Measurements from ENCODE around the gene ZSCAN9.

Gene ZSCAN9

GRCh38 chr6:28232785-28233184 is 7.7 kb downstream of the ZSCAN9 start:
- Histone ChIP-seq H3K4me1 (ENCODE audit: control insufficient read depth, insufficient read depth, low read length) (no peaks in the 10 kb centered on the region), H3K9me3 (ENCODE audit: control insufficient read depth, low read length) (no peaks in the 10 kb centered on the region), H3K4me3 (ENCODE audit: low read length) (no peak overlapping the region), H3K36me3 (ENCODE audit: control insufficient read depth, insufficient read depth, low read length) (peaks cover 9% of the 10 kb centered on the region), H3K9ac (ENCODE audit: low read length) (no peak overlapping the region), H3K27me3 (ENCODE audit: control insufficient read depth, insufficient read depth, low read length) (no peaks in the 10 kb centered on the region)

GRCh38 chr6:28235912-28236452 is 10.9 kb downstream of the ZSCAN9 start:
- Histone ChIP-seq H3K27me3 (ENCODE audit: control insufficient read depth, insufficient read depth, low read length) (no peaks in the 10 kb centered on the region), H3K9me3 (ENCODE audit: control insufficient read depth, low read length) (no peaks in the 10 kb centered on the region), H3K9ac (ENCODE audit: low read length) (no peak overlapping the region), H3K4me1 (ENCODE audit: control insufficient read depth, insufficient read depth, low read length) (no peaks in the 10 kb centered on the region), H3K4me3 (ENCODE audit: low read length) (no peak overlapping the region), H3K36me3 (ENCODE audit: control insufficient read depth, insufficient read depth, low read length) (peaks cover 6% of the 10 kb centered on the region)

DNA sequence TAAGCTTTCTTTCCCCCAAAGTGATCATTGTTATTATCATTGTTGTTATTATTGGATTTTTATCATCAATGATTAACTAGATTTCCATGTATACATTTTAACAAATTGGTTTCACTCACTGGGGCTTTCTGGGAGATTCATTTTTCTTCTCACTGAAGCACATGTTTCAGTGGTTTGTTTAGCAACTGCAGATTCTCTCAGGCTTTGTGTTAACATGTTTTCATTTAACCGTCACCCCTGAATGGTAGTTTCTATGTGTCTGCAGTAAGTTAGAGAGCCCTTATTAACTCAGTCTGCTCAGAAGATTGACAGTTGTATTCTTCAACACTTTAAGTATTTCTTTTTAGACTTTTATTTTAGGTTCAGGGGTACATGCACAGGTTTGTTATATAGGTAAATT is 14.6 kb downstream of the ZSCAN9 start:
- Histone ChIP-seq H3K4me3 (ENCODE audit: low read length) (no peak overlapping the region), H3K9me3 (ENCODE audit: control insufficient read depth, low read length) (no peaks in the 10 kb centered on the region), H3K9ac (ENCODE audit: low read length) (no peak overlapping the region), H3K27me3 (ENCODE audit: control insufficient read depth, insufficient read depth, low read length) (no peaks in the 10 kb centered on the region), H3K4me1 (ENCODE audit: control insufficient read depth, insufficient read depth, low read length) (no peaks in the 10 kb centered on the region), H3K36me3 (ENCODE audit: control insufficient read depth, insufficient read depth, low read length) (no peaks in the 10 kb centered on the region)

- no peak overlapping the region for H3K4me3 ChIP-seq (ENCODE audit: low read length)
- no peak overlapping the region for H3K9ac ChIP-seq (ENCODE audit: low read length)
- H3K9me3 ChIP-seq (ENCODE audit: control insufficient read depth, low read length): no peaks in the 10 kb centered on the region
- H3K4me1 ChIP-seq (ENCODE audit: control insufficient read depth, insufficient read depth, low read length): no peaks in the 10 kb centered on the region
- H3K27me3 ChIP-seq (ENCODE audit: control insufficient read depth, insufficient read depth, low read length): no peaks in the 10 kb centered on the region
- H3K36me3 ChIP-seq (ENCODE audit: control insufficient read depth, insufficient read depth, low read length): peaks cover 6% of the 10 kb centered on the region
Observed at GRCh38 chr6:28240471-28240870, 15.4 kb downstream of the ZSCAN9 start.

DNA sequence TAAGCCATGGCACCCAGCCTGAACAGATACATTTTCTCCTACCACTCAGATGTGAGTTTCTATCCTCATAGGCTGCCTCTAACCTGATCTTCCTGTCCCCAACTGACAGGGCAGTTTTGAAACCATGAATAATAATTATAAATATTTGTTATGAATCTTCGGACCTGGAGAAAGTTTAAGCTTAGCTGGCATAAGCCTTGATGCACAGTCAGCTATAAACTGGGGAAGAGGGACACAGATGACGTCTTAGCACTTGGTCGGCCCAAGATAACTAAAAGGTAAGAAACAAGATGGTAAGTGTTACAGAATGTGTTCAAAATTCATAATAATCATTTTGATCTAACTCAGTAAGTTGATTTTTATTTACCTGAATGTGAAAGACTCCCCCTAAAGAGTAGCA is 18.9 kb downstream of the ZSCAN9 start:
- Histone ChIP-seq H3K4me3 (ENCODE audit: low read length) (no peak overlapping the region), H3K27me3 (ENCODE audit: control insufficient read depth, insufficient read depth, low read length) (no peaks in the 10 kb centered on the region), H3K36me3 (ENCODE audit: control insufficient read depth, insufficient read depth, low read length) (peaks cover 6% of the 10 kb centered on the region)

GRCh38 chr6:28245206-28245941 is 20.3 kb downstream of the ZSCAN9 start:
- H3K9ac ChIP-seq (ENCODE audit: low read length): no peak overlapping the region
- peaks cover under 1% of the 10 kb centered on the region for H3K4me1 ChIP-seq (ENCODE audit: control insufficient read depth, insufficient read depth, low read length)
- H3K36me3 ChIP-seq (ENCODE audit: control insufficient read depth, insufficient read depth, low read length): peaks cover 6% of the 10 kb centered on the region
- no peaks in the 10 kb centered on the region for H3K27me3 ChIP-seq (ENCODE audit: control insufficient read depth, insufficient read depth, low read length)
- no peaks in the 10 kb centered on the region for H3K9me3 ChIP-seq (ENCODE audit: control insufficient read depth, low read length)
- no peak overlapping the region for H3K4me3 ChIP-seq (ENCODE audit: low read length)

More for the DNA sequence above, 18.9 kb downstream of the ZSCAN9 start:
- Histone ChIP-seq H3K4me1 (ENCODE audit: control insufficient read depth, insufficient read depth, low read length) (no peaks in the 10 kb centered on the region), H3K9ac (ENCODE audit: low read length) (no peak overlapping the region), H3K9me3 (ENCODE audit: control insufficient read depth, low read length) (no peaks in the 10 kb centered on the region)

- H3K27me3 ChIP-seq (ENCODE audit: control insufficient read depth, insufficient read depth, low read length): no peaks in the 10 kb centered on the region
- peaks cover 15% of the 10 kb centered on the region for H3K4me1 ChIP-seq (ENCODE audit: control insufficient read depth, insufficient read depth, low read length)
- no peaks in the 10 kb centered on the region for H3K9me3 ChIP-seq (ENCODE audit: control insufficient read depth, low read length)
- peaks cover 6% of the 10 kb centered on the region for H3K36me3 ChIP-seq (ENCODE audit: control insufficient read depth, insufficient read depth, low read length)
- no peak overlapping the region for H3K4me3 ChIP-seq (ENCODE audit: low read length)
- no peak overlapping the region for H3K9ac ChIP-seq (ENCODE audit: low read length)
Observed at GRCh38 chr6:28248916-28249315, 23.8 kb downstream of the ZSCAN9 start.

- no peaks in the 10 kb centered on the region for H3K36me3 ChIP-seq (ENCODE audit: control insufficient read depth, insufficient read depth, low read length)
- peaks cover 3% of the 10 kb centered on the region for H3K27me3 ChIP-seq (ENCODE audit: control insufficient read depth, insufficient read depth, low read length)
- H3K9me3 ChIP-seq (ENCODE audit: control insufficient read depth, low read length): no peaks in the 10 kb centered on the region
- peaks cover 15% of the 10 kb centered on the region for H3K4me1 ChIP-seq (ENCODE audit: control insufficient read depth, insufficient read depth, low read length)
- no peak overlapping the region for H3K9ac ChIP-seq (ENCODE audit: low read length)
- H3K4me3 ChIP-seq (ENCODE audit: low read length): no peak overlapping the region
Observed at GRCh38 chr6:28250747-28251146, 25.7 kb downstream of the ZSCAN9 start.

DNA sequence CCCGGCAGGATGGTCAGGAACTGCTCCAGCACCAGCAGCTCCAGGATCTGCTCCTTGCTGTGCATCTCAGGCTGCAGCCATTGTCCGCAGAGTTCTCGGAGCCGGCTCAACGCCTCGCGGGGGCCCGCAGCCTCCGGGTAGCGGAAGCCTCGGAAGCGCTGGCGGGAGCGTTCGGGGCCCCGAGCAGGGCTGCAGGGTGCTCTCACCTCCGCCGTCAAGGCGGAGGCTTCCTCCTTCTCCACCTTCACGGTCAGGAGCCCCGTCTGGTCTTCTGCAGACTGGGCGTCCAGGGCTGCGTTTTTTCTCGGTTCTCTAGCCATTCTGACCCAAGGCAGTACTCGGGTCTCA is 26.6 kb downstream of the ZSCAN9 start:
- Histone ChIP-seq H3K36me3 (ENCODE audit: control insufficient read depth, insufficient read depth, low read length) (no peaks in the 10 kb centered on the region), H3K9me3 (ENCODE audit: control insufficient read depth, low read length) (no peaks in the 10 kb centered on the region), H3K9ac (ENCODE audit: low read length) (peak overlapping the region; percentile 80), H3K4me3 (ENCODE audit: low read length) (peak overlapping the region; percentile 98), H3K27me3 (ENCODE audit: control insufficient read depth, insufficient read depth, low read length) (peaks cover 3% of the 10 kb centered on the region), H3K4me1 (ENCODE audit: control insufficient read depth, insufficient read depth, low read length) (peaks cover 15% of the 10 kb centered on the region)

DNA sequence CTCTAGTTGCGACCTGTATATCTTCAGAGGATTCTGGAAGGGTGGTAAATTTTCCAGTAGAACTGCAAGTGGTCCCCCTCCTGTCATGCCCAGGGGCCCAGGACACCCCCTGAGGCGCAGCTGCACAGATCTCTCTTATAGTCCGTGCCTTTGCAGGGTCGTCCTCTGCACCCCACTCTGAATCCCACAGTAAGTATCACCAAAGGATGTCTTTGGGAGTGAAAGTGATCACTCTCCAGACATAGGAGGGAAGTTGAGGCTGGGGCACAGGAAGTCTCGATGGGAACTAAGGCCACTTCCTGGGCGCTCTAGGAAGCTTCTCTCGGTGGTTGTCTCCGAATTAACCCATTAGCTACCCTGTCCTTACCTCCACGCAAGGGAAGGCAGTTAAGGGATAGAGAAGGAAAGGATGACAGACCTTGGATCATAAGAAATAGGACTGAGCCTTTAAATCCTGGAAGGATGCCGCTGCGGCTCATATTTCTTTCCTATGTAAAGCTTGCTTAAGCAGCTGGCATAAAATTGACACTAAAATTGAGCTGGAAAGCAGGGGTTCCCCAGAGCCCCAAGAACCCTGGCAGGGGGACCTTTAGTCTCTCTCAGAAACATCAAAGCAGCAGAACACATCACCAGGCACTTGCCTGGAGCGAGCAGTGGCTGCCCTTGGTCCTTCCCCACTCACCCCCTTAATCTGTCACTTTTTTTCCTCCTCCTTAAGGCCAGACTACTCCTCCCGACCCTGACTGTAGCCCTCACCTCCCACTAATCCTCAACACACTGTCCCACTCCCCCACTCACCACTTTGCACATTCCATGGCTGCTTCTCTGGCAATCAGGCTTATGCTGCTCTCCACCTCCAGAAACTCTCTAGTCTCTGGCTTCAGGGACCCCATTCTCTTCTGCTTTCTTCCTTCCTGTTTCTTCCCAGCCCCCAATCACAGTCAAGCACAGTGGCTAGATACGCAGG is 27.2 kb downstream of the ZSCAN9 start, which contains the start of gene ZKSCAN4:
ZKSCAN4 (minus strand) TSS at position 261 of the 967 bp plus-strand sequence. CDS start 289 bp downstream, outside the sequence.
- H3K4me1 ChIP-seq (ENCODE audit: control insufficient read depth, insufficient read depth, low read length): peaks cover 15% of the 10 kb centered on the region
- H3K36me3 ChIP-seq (ENCODE audit: control insufficient read depth, insufficient read depth, low read length): no peaks in the 10 kb centered on the region
- H3K9me3 ChIP-seq (ENCODE audit: control insufficient read depth, low read length): no peaks in the 10 kb centered on the region
- H3K4me3 ChIP-seq (ENCODE audit: low read length): peak within 1 kb of the TSS; percentile 98
- peak within 1 kb of the TSS; percentile 80 for H3K9ac ChIP-seq (ENCODE audit: low read length)
- peaks cover 3% of the 10 kb centered on the region for H3K27me3 ChIP-seq (ENCODE audit: control insufficient read depth, insufficient read depth, low read length)

GRCh38 chr6:28254121-28254519 is 29.0 kb downstream of the ZSCAN9 start:
- Histone ChIP-seq H3K9me3 (ENCODE audit: control insufficient read depth, low read length) (no peaks in the 10 kb centered on the region), H3K4me1 (ENCODE audit: control insufficient read depth, insufficient read depth, low read length) (peaks cover 16% of the 10 kb centered on the region), H3K36me3 (ENCODE audit: control insufficient read depth, insufficient read depth, low read length) (no peaks in the 10 kb centered on the region), H3K4me3 (ENCODE audit: low read length) (no peak overlapping the region), H3K27me3 (ENCODE audit: control insufficient read depth, insufficient read depth, low read length) (peaks cover 4% of the 10 kb centered on the region), H3K9ac (ENCODE audit: low read length) (no peak overlapping the region)

DNA sequence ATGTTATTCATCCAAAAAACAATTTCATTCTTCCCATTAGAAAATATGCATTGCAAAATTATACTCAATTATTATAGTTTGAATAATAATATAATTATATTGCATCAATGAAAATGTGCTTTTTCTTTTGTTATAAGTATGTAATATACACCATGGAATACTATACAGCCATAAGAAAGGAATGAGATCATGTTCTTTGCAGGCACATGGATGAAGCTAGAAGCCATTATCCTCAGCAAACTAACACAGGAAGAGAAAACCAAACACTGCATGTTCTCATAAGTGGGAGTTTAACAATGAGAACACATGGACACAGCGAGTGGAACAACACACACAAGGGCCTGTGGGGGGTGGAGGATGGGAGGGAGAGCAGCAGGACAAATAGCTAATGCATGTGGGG is 32.0 kb downstream of the ZSCAN9 start:
- Histone ChIP-seq H3K9ac (ENCODE audit: low read length) (no peak overlapping the region), H3K36me3 (ENCODE audit: control insufficient read depth, insufficient read depth, low read length) (no peaks in the 10 kb centered on the region), H3K27me3 (ENCODE audit: control insufficient read depth, insufficient read depth, low read length) (peaks cover 10% of the 10 kb centered on the region), H3K4me1 (ENCODE audit: control insufficient read depth, insufficient read depth, low read length) (peaks cover 13% of the 10 kb centered on the region), H3K9me3 (ENCODE audit: control insufficient read depth, low read length) (peaks cover 5% of the 10 kb centered on the region), H3K4me3 (ENCODE audit: low read length) (no peak overlapping the region)
